DOHH2 (cell line): ENCODE data around the gene MUC5AC.

ENCODE experiments used
- CTCF ChIP-seq: fragments of 200-600 bp; sonication (generic); IDR thresholded peaks from one replicate; pipeline ENCODE4 v1.5.1; 2014; ENCODE audit warnings: antibody characterized with exemption, mild to moderate bottlenecking, low read depth, low read length; ENCODE audit not compliant: poor library complexity, severe bottlenecking
- EZH2phosphoT487 ChIP-seq: fragments of 200-600 bp; sonication (generic); IDR thresholded peaks from 2 replicates; pipeline ENCODE4 v1.6.1; 2017; ENCODE audit warnings: borderline replicate concordance, mild to moderate bottlenecking, antibody characterized with exemption, low read length, moderate library complexity, mixed read lengths

- TF ChIP-seq CTCF, result no peak
- no peak for TF ChIP-seq EZH2phosphoT487
These were observed 37.0 kb upstream of the MUC5AC start for GRCh38 chr11:1120532-1121330.
